H1 (cell line): ENCODE measurements around the gene VASH1. TPM values are rescaled to one million over a fixed set of nuclear protein-coding genes. Genes with fewer than 3 reads are reported as not detected.

Experiments
- ASH2L ChIP-seq: fragments of 200-600, 300-600 bp; sonication (generic); IDR thresholded peaks from one replicate; pipeline ENCODE4 v1.7.1; 2017; ENCODE audit warnings: low read length
- EGR1 ChIP-seq: IDR thresholded peaks from 2 replicates; pipeline ENCODE4 v1.6.1; 2011; ENCODE audit warnings: low read depth, low read length, borderline replicate concordance
- EP300 ChIP-seq, 2 experiments: IDR thresholded peaks; 1 replicate in 1 of 2; 2 replicates in 1 of 2; pipeline ENCODE4 v1.6.1; 2011 to 2012; ENCODE audit warnings: low read depth in 2 of 2, low read length in 2 of 2, mild to moderate bottlenecking in 2 of 2, borderline replicate concordance in 1 of 2, inconsistent platforms in 1 of 2, moderate library complexity in 1 of 2
- GTF2F1 ChIP-seq: IDR thresholded peaks from 2 replicates; pipeline ENCODE4 v1.6.1; 2012; ENCODE audit warnings: low read depth, low read length, improper control_type of control experiment, borderline replicate concordance
- HDAC6 ChIP-seq: IDR thresholded peaks from one replicate; pipeline ENCODE4 v1.7.1; 2012; ENCODE audit warnings: low read depth, mild to moderate bottlenecking, inconsistent platforms, low read length, moderate library complexity
- USF2 ChIP-seq: IDR thresholded peaks from 2 replicates; pipeline ENCODE4 v1.6.1; 2011; ENCODE audit warnings: low read length, improper control_type of control experiment
- polyA plus RNA-seq, 7 experiments: library from polyadenylated mRNA; depleted of rRNA in 3 of 7; stranded (reverse) in 5 of 7; unstranded in 2 of 7; fragments of >200 nt in 5 of 7; fragments of 200-250 nt in 2 of 7; gene quantifications; 1 replicate in 5 of 7; 2 replicates in 1 of 7; 4 replicates in 1 of 7; pipeline versions ENCODE4 v1.2.1 to v1.2.3, GENCODE V29; 2011 to 2013; ENCODE audit warnings: missing spikeins in 2 of 7, mixed read lengths in 2 of 7
- total RNA-seq: library from RNA; stranded (reverse); fragmentation: NEBNext Ultra II Directional; extraction: Animal tissue kit (Norgen Biotek cat#: 25700); gene quantifications from 2 replicates; pipeline ENCODE4 v1.2.1, GENCODE V29; 2021

Gene VASH1
- total and polyA plus RNA-seq, 2 of the 8 experiments (the other 6 are each of a cell fraction or from before 2014, with no cell fraction given): 3.1 to 6.4 TPM

GRCh38 chr14:76814726-76815645 is 53.7 kb downstream of the VASH1 start (continued):
- TF ChIP-seq USF2 (no peak), HDAC6 (no peak), ASH2L (no peak), EP300 (IDR thresholded peaks at IDR 0.05; ENCODE audit: borderline replicate concordance in 1 of 2, low read depth in 2 of 2, low read length in 2 of 2) (no peak), EGR1 (no peak), GTF2F1 (no peak)
